HL-60 (cell line): ENCODE data around the gene OR10A4.

ENCODE experiments used
- DNase-seq, 2 experiments: peaks; one replicate each; pipeline ENCODE4 v3.0.0-alpha.2; 2010 to 2020; ENCODE audit warnings: low read depth in 1 of 2, low spot score in 1 of 2
- H3K27ac ChIP-seq: fragments of 250-450 bp; sonication (Bioruptor Pico); replicated peaks from 2 replicates; pipeline ENCODE4 v1.5.1; 2020; ENCODE audit warnings: mild to moderate bottlenecking, moderate library complexity
- H3K27me3 ChIP-seq: fragments of 250-450 bp; sonication (Bioruptor Pico); 2 replicates; pipeline ENCODE4 v1.5.1; 2021; ENCODE audit warnings: mild to moderate bottlenecking, moderate library complexity; ENCODE audit not compliant: insufficient read depth, poor library complexity, severe bottlenecking
- H3K4me3 ChIP-seq: replicated peaks from 2 replicates; pipeline ENCODE4 v1.5.1; 2011; ENCODE audit warnings: mild to moderate bottlenecking, control low read depth, low read length; ENCODE audit not compliant: insufficient read depth
- CTCF ChIP-seq: IDR thresholded peaks from one replicate; pipeline ENCODE4 v1.5.1; 2011; ENCODE audit warnings: low read length, control low read depth, inconsistent platforms; ENCODE audit not compliant: insufficient read depth
- GABPA ChIP-seq: IDR thresholded peaks from 2 replicates; pipeline ENCODE4 v1.6.1; 2012; ENCODE audit warnings: low read depth
- POLR2AphosphoS5 ChIP-seq: IDR thresholded peaks from 2 replicates; pipeline ENCODE4 v1.6.1; 2012; ENCODE audit warnings: low read depth
- SPI1 ChIP-seq: IDR thresholded peaks from 2 replicates; pipeline ENCODE4 v1.6.1; 2012; ENCODE audit warnings: low read depth, mild to moderate bottlenecking, borderline replicate concordance
- TF ChIP-seq, protein P1 (sequence below): IDR thresholded peaks from 2 replicates; pipeline ENCODE4 v1.6.1; 2012; ENCODE audit warnings: low read depth; ENCODE audit not compliant: insufficient replicate concordance

The OR10A4 gene

DNA sequence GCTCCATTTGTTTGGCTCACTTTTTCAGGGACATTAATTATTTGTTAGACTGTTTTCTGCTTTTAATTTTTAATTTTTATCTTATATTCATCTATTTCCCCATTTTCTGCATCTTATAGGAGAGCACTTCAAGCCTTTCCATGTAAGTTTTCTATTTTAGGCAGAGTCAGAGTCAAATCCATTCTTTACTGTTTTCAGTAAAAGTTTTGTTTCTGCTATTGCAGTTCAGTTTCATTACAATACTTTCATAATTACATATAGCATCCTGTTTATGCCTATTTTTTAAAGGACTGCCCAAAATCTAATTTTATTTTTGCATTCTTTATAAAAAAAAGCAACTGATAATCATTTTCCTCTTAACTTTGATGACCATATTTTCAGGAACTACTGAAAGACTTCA is 34.7 kb upstream of the OR10A4 start:
- Histone ChIP-seq H3K4me3 (no peak overlapping the region), H3K27ac (no peak overlapping the region), H3K27me3 (no peaks in the 10 kb centered on the region)
- DNase-seq: no peak
- TF ChIP-seq SPI1: no peak
- no peak for TF ChIP-seq GABPA
- TF ChIP-seq, protein P1, sequence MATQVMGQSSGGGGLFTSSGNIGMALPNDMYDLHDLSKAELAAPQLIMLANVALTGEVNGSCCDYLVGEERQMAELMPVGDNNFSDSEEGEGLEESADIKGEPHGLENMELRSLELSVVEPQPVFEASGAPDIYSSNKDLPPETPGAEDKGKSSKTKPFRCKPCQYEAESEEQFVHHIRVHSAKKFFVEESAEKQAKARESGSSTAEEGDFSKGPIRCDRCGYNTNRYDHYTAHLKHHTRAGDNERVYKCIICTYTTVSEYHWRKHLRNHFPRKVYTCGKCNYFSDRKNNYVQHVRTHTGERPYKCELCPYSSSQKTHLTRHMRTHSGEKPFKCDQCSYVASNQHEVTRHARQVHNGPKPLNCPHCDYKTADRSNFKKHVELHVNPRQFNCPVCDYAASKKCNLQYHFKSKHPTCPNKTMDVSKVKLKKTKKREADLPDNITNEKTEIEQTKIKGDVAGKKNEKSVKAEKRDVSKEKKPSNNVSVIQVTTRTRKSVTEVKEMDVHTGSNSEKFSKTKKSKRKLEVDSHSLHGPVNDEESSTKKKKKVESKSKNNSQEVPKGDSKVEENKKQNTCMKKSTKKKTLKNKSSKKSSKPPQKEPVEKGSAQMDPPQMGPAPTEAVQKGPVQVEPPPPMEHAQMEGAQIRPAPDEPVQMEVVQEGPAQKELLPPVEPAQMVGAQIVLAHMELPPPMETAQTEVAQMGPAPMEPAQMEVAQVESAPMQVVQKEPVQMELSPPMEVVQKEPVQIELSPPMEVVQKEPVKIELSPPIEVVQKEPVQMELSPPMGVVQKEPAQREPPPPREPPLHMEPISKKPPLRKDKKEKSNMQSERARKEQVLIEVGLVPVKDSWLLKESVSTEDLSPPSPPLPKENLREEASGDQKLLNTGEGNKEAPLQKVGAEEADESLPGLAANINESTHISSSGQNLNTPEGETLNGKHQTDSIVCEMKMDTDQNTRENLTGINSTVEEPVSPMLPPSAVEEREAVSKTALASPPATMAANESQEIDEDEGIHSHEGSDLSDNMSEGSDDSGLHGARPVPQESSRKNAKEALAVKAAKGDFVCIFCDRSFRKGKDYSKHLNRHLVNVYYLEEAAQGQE: no peak
- no peak for TF ChIP-seq CTCF
- TF ChIP-seq POLR2AphosphoS5: no peak

- TF ChIP-seq SPI1: no peak
- no peak for TF ChIP-seq POLR2AphosphoS5
- TF ChIP-seq GABPA: no peak
- TF ChIP-seq, protein P1: no peak
- no peak for TF ChIP-seq CTCF
- no peak for DNase-seq
- no peak overlapping the region for H3K27ac ChIP-seq
- H3K4me3 ChIP-seq: no peak overlapping the region
- H3K27me3 ChIP-seq: no peaks in the 10 kb centered on the region
Measured at GRCh38 chr11:6843670-6844069, 32.8 kb upstream of the OR10A4 start.

GRCh38 chr11:6844356-6844755 is 32.1 kb upstream of the OR10A4 start:
- H3K4me3 ChIP-seq: no peak overlapping the region
- no peaks in the 10 kb centered on the region for H3K27me3 ChIP-seq
- no peak for TF ChIP-seq POLR2AphosphoS5
- no peak for TF ChIP-seq GABPA
- TF ChIP-seq CTCF: no peak
- TF ChIP-seq SPI1: no peak
- TF ChIP-seq, protein P1: no peak
- no peak for DNase-seq
- H3K27ac ChIP-seq: no peak overlapping the region
